ENCODE data around the gene FGD5. TPM values are rescaled to one million over a fixed set of nuclear protein-coding genes. Genes with fewer than 3 reads are reported as not detected.

Gene FGD5
- total RNA-seq, 1 donor = 0.18 TPM

- TF ChIP-seq CTCF (IDR thresholded peaks at IDR 0.05; ENCODE audit: insufficient read depth, low read length) = no peak
- DNase-seq (ENCODE audit: low read depth) = no peak
Observed at GRCh38 chr3:14892226-14892625, 73.5 kb downstream of the FGD5 start.

GRCh38 chr3:14894085-14894484, 75.3 kb downstream of the FGD5 start:
- no peak for DNase-seq (ENCODE audit: low read depth)
- no peak for TF ChIP-seq CTCF (IDR thresholded peaks at IDR 0.05; ENCODE audit: insufficient read depth, low read length)
- H3K4me3 ChIP-seq (ENCODE audit: low read depth, low read length) = no peak overlapping the region

More at GRCh38 chr3:14892226-14892625, 73.5 kb downstream of the FGD5 start:
- no peak overlapping the region for H3K4me3 ChIP-seq (ENCODE audit: low read depth, low read length)

GRCh38 chr3:14897266-14897665, 78.5 kb downstream of the FGD5 start:
- no peak overlapping the region for H3K4me3 ChIP-seq (ENCODE audit: low read depth, low read length)
- no peak for TF ChIP-seq CTCF (IDR thresholded peaks at IDR 0.05; ENCODE audit: insufficient read depth, low read length)
- no peak for DNase-seq (ENCODE audit: low read depth)

GRCh38 chr3:14898929-14899328, 80.2 kb downstream of the FGD5 start:
- no peak for DNase-seq (ENCODE audit: low read depth)
- H3K4me3 ChIP-seq (ENCODE audit: low read depth, low read length) = no peak overlapping the region
- TF ChIP-seq CTCF (IDR thresholded peaks at IDR 0.05; ENCODE audit: insufficient read depth, low read length) = no peak

GRCh38 chr3:14899993-14900618, 81.3 kb downstream of the FGD5 start:
- H3K4me3 ChIP-seq (ENCODE audit: low read depth, low read length) = no peak overlapping the region
- DNase-seq (ENCODE audit: low read depth) = no peak
- no peak for TF ChIP-seq CTCF (IDR thresholded peaks at IDR 0.05; ENCODE audit: insufficient read depth, low read length)

- TF ChIP-seq CTCF (IDR thresholded peaks at IDR 0.05; ENCODE audit: insufficient read depth, low read length) = no peak
- no peak for DNase-seq (ENCODE audit: low read depth)
- no peak overlapping the region for H3K4me3 ChIP-seq (ENCODE audit: low read depth, low read length)
Observed at GRCh38 chr3:14900881-14901873, 82.4 kb downstream of the FGD5 start.

Data from fibroblast of the aortic adventitia (primary cell).